GM18499 (cell line): ENCODE measurements around the gene SUN5.
"Not testable (repeated sequence)": the region's sequence is repeated elsewhere in the genome, so short reads cannot be mapped to it uniquely, and the experiment has no call there.

Source experiments
- ATAC-seq: cut with Tn5 transposase; IDR thresholded peaks from one replicate; pipeline ENCODE4 v1.9.1; 2021; ENCODE audit warnings: moderate number of reproducible peaks; ENCODE audit not compliant: insufficient read depth, unreplicated experiment

SUN5 gene

DNA sequence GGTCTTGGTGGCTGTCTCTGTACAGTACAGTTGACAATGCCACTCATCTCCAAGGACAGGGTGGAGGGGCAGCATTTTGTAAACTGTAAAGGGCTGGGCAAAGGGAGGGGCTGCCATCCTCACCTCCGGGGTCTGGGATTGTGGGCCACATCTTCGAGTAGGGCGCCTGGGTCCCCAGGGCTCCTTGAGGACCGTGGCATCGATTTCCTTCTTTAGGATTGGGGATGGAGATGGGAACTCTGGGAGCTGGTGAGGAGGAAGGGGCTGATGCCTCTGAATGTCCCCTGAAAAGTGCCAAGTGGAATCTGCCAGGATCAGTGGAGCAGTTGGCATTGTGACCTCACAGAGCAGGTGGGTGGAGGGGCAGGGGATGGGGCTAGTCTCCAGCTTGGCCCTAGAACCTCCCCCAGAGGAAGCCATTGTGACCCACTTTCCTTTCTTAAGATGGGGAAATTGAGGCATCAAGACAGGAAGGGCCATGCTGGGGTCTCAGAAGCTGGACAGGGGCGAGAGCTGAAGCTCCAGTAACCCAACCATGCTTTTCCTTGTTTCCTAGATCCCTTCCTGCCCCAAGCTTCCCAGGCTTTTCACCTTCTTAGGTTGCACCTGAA lies at the start of gene SUN5:
SUN5 (minus strand) TSS at position 293 of the 611 bp plus-strand sequence; CDS start at position 200, 93 bp downstream.
- no peak for ATAC-seq

DNA sequence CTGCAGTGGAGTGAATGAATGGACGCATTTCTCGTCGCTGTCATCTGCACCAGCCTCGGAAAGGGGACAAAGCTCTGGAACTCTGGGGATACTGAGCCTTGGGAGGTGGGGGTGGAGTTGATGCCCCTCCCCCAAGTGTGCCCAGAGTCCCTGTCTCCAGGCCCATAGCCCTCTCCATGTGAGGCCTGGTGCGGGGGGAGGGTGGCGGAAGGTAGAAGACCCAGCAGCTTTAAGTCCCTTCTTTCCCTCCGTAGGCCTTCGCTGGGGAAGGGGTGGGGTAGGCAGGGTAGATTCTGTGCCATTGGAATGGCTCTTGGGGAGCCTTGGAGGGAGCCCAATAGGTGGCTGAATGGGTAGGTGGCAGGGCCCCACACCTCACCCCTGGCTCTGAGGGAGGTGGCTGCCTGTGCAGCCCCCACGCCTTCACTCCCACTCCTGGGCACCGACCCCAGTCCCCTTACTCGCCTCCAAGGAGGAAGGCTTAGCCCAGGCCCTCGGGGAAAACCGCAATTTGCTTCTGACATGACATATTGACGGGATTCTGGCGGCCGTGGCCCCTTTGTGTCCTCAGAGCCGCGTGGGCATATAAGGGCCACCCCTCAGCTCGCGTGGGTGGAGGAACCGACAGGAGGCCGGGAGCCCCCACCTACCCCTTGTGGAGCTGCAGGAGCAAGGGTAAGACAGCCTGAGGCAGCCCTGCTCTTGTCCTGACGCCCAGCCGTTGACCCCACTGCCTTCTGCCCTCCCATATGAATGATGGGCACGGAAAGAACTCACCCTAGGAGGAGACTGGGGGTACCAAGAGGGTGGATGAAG lies 49.3 kb upstream of the SUN5 start, which contains the start of gene BPIFB3:
BPIFB3 (plus strand) TSS at position 613 of the 816 bp plus-strand sequence. CDS start 1,533 bp downstream, outside the sequence.
- no peak for ATAC-seq

GRCh38 chr20:33051333-33051732 lies 47.1 kb upstream of the SUN5 start:
- no peak for ATAC-seq

GRCh38 chr20:33046412-33046811 lies 42.2 kb upstream of the SUN5 start:
- ATAC-seq, result no peak

DNA sequence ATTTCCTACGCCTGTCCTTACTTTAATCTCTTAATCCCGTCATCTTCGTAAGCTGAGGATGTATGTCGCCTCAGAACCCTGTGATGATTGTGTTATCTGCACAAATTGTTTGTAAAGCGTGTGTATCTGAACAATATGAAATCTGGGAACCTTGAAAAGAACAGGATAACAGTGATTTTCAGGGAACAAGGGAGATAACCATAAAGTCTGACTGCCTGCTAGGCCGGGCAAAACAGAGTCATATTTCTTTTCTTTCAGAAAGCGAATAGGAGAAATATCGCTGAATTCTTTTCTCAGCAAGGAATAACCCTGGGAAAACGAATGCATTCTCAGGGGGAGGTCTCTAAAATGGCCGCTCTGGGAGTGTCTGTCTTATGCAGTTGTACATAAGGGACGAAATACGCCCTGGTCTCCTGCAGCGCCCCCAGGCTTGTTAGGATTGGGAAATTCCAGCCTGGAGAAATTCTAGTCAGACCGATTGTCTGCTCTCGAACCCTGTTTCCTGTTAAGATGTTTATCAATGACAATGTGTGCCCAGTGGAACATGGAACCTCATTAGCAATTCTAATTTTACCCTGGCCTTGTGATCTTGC lies 41.0 kb upstream of the SUN5 start:
- not testable (repeated sequence) for ATAC-seq

DNA sequence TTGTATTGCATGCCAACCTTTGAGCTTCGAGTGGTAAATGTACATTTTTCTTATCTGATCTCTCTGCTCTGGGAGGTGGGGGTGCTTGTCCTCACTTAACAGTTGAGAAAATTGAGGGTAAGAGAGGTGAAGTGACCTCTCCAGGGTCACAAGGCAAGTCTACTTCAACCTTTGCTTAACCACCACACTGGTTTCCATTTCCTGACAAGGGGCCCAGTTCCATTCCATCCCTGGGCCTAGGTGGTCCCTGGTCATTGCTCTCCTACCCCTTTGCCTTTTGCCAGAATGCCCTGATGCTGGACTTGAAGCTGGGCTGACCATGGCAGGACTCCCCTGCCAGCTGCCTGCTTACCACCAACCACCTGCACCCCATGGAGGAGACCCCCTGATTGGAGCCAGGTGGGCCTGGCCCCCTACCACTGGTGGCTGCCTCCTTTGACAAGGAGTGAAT lies 39.5 kb upstream of the SUN5 start:
- no peak for ATAC-seq

- no peak for ATAC-seq
These were observed 38.9 kb upstream of the SUN5 start for GRCh38 chr20:33042983-33043730.

DNA sequence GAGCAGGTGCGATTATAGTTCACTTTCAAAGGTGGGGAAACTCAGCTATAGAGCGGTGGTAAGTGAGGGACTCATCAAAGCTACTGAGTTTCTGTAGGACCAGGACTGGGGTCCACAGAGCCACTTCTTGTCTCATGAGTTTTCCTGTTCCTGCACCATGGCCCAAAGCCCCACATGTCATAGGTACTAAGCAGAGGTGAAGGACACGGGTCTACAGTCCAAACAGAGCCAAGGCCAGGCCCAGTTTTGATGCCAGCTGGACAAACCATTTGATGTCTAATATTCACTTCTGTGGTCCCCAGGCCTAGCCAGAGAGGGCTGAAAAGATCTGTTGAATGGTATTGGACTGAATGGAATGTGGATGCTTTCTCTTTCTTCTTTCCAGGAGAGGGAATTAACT lies 38.2 kb upstream of the SUN5 start:
- ATAC-seq, result no peak

DNA sequence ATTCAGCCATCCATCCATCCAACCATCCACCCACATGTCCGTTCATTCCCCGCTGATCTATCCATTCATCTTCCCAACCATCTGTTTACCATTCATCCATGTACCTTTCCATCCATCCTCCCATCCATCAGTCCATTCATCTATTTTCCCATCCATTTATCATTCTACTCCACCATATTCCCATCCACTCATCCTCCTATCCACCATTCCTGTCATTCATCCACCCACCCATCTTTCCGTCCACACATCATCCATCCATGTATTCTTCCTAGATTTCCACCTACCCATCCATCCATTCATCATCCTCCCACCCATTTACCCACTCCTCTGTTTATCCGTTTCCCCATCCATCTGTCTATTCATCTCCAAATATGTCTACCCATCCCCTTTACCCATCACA lies 34.0 kb upstream of the SUN5 start:
- no peak for ATAC-seq

DNA sequence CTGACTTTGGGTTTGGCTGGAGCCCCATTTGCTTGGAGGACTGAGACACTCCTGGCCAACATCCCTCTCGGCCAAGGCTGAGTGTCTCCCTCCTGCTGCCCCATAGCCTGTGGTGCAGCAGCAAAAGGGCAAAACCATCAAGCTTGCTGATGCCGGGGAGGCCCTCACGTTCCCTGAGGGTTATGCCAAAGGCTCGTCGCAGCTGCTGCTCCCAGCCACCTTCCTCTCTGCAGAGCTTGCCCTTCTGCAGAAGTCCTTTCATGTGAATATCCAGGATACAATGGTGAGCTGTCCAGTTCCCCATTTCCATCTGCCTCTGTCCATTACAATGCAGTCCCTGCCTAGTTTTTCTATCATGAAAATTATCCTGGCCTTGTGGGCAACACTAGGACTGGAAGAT lies 33.2 kb upstream of the SUN5 start:
- ATAC-seq, result no peak

DNA sequence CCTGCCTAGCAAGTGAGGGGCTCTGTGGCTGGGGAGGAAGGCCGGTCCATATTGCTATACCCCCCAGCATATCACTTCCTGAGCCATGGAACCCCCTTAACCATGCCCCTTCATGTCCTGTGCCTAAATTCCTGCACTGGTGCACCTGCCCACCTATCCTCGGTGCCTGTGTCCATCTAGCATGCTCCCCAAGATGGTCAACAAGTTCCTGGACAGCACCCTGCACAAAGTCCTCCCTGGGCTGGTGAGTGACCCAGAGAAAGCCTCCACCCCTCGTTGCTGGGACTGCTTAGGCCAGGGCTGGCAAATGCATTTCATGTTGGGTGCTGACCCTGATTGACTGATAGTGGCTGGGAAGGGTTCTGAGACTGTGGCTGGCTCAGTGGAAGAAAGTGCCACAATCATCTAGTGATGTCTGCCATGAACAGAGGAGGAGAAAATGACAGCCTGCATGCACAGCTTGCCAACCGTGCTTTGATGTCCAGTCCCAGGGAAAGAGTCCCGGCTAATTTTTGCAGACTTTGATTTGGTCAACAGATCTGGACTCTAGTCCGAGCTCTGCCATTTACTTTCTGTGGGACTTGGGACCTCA lies 30.8 kb upstream of the SUN5 start:
- no peak for ATAC-seq

DNA sequence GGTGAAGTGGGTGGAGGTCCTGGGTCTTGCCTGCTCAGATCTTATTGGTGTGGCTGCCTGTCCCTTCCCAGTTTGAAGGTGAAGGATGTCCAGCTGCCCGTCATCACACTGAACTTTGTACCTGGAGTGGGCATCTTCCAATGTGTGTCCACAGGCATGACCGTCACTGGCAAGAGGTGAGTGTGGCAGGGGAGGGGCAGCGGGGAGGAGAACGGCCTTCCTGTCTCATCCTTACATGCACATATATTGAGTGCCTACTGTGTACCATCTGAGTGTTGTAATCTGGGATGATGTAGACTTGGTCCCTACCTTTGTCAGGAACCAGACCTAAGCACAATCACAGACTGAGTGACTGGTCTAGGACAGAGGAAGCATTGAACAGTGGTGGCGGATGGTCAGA lies 29.9 kb upstream of the SUN5 start:
- ATAC-seq, result no peak

- no peak for ATAC-seq
These were observed 29.1 kb upstream of the SUN5 start for GRCh38 chr20:33033381-33033780.

DNA sequence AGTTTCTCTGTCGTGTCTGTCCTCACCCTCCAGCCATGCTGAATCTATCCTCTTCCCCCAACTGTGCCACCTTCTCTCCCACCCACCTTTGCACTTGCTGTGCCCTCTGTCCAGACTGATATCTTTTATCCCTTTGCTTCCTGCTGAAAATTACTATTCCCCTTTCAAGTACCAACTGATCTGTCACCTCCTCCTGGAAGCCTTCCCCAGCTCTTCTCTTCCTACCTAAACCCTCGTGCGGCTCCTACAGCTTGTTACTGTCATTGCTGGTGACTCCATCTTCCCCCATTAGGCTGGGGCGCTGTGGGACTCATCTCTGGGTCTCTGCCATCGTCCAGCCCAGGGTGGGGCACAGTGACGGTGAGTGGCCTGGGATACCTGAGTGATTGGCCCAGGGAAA lies 28.3 kb upstream of the SUN5 start:
- no peak for ATAC-seq

- no peak for ATAC-seq
These were observed 27.3 kb upstream of the SUN5 start, which contains the start of gene BPIFB6 for GRCh38 chr20:33031531-33031930. Gene BPIFB6 (plus strand): TSS chr20:33031648. CDS start chr20:33031648, 0 bp downstream.

DNA sequence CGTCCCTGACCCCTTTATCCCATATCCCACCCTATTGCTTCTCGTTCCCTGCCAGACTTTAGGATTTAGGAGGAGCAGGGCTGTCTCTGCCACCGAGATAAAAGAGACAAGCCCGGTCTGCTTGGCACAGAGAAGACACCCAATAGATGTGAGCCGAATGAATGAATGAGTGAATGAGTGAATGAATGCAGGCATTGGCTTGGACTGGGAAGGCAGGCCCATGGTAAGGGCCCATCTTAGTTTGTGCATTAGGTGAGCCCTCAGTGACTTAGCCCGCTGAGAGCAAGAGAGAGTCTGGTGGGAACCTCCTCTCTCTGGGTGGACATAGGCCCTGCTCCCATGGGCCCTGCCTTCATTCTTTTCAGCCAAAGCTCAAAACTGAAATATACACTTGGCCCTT lies 26.3 kb upstream of the SUN5 start:
- no peak for ATAC-seq

- ATAC-seq, result no peak
These were observed 25.8 kb upstream of the SUN5 start for GRCh38 chr20:33030076-33030475.

DNA sequence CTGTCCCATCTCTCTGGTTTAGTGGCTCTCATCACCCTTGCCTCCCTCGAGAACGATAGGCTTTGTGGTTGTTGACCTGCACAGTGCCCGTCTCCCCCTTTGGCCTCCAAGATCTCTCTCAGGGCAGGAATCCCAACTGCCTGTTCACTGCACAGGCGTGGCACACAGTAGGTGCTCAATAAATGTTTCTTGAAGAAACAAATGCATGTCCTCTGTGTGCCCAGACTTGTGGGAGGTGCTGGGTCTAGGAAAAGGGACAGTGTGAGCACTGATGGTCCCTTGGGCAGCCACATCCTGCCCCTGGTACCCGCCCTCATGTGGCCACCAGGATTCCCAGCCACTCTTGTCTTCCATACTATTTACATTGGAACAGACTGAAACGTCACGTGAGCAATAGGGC lies 24.6 kb upstream of the SUN5 start:
- ATAC-seq, result no peak

DNA sequence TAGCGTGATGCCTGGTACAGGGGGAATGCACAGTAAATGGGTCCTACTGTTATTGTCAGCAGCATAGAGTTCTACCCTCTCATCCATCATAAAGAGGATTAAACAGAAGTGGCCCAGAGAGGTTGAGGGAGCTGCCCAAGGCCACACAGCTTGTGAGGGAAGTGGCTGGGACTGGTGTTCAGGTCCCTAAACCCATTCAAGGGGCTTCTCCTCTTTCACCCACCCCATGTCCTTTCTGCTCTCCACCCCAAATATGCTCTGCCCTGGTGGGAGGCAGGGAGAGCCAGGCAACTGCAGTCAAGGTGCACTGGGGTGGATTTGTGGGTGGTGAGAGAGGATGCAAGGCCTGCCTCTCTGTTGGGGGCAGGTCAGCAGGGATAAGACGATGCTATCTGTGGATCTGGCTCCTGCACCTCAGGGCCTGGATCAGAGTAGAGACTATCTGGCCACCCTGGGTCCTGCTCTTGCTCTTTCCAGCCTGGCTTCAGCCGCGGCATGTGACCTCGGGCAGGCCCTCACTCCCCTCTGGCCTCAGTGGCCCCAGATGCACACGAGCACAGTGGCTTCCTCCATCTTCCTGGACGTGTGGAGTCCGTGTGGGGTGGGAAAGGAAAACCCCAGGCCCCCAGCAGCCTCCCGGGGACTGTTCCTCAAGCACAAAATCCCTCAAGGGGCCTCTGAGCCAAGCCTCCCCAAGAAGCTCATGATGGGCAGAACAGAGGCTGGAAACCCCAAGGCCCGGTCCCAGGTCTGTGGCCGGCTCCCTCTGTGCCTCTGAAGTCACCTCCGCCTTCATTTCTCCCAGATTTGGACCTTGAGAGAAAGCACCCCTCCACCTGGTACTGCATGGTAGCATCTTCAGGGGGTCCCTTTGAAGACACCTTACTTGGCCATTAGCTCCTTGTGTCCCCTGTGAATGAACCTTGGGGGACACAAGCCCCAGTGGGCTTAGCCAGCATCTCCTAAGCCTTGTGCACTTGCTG lies 23.8 kb upstream of the SUN5 start:
- ATAC-seq, result no peak
